HEK293 (cell line): ENCODE results near the gene RHOBTB3.

Source experiments
- CTCF ChIA-PET: fragments of 350-600 bp; formaldehyde crosslinking; extraction: SDS; loops from one replicate; lab custom pipeline; 2021; ENCODE audit warnings: antibody characterized with exemption; lab: Yijun Ruan, JAX
- POLR2A ChIA-PET: fragments of 300-600 bp; formaldehyde crosslinking; extraction: SDS; loops from one replicate; lab custom pipeline; 2020; ENCODE audit warnings: antibody characterized with exemption, inconsistent platforms; lab: Yijun Ruan, JAX
- H3K27ac ChIP-seq: fragments of 200-500 bp; sonication (Bioruptor generic); 2 replicates; pipeline ENCODE4 v1.5.1; 2014; ENCODE audit warnings: low read depth, low read length, control low read depth, inconsistent platforms; ENCODE audit errors: extremely low read depth
- H3K36me3 ChIP-seq, 2 experiments: fragments of 200-500 bp in 1 of 2; sonication (Bioruptor generic) in 1 of 2; 1 replicate in 1 of 2; 2 replicates in 1 of 2; pipeline ENCODE4 v1.5.1; 2014 to 2017; ENCODE audit warnings: inconsistent platforms in 2 of 2, low read length in 2 of 2; ENCODE audit not compliant: control insufficient read depth in 2 of 2, insufficient read depth in 1 of 2
- H3K4me1 ChIP-seq: fragments of 200-500 bp; sonication (Bioruptor generic); 2 replicates; pipeline ENCODE4 v1.5.1; 2014; ENCODE audit warnings: mild to moderate bottlenecking, low read length, inconsistent platforms; ENCODE audit not compliant: control insufficient read depth, insufficient read depth
- H3K4me3 ChIP-seq: 2 replicates; pipeline ENCODE4 v1.5.1; 2011; ENCODE audit warnings: low read depth, mild to moderate bottlenecking, control low read depth, low read length, moderate library complexity
- H3K9me3 ChIP-seq: fragments of 200-500 bp; sonication (Bioruptor generic); 2 replicates; pipeline ENCODE4 v1.5.1; 2014; ENCODE audit warnings: low read depth, low read length, inconsistent platforms; ENCODE audit not compliant: control insufficient read depth, insufficient read depth
- GLIS1 ChIP-seq: fragments of 450-650 bp; formaldehyde crosslinking; IDR thresholded peaks from 2 replicates; pipeline ENCODE4 v1.5.1; 2016; ENCODE audit warnings: missing biosample characterization, missing genetic modification characterization
- PRDM6 ChIP-seq: fragments of 450-650 bp; formaldehyde crosslinking; IDR thresholded peaks from 2 replicates; pipeline ENCODE4 v1.5.1; 2017; ENCODE audit warnings: missing biosample characterization, missing genetic modification characterization
- RBAK ChIP-seq: fragments of 450-650 bp; formaldehyde crosslinking; IDR thresholded peaks from 2 replicates; pipeline ENCODE4 v1.5.1; 2016; ENCODE audit warnings: missing biosample characterization, missing genetic modification characterization
- ZBTB20 ChIP-seq: fragments of 450-650 bp; formaldehyde crosslinking; IDR thresholded peaks from 2 replicates; pipeline ENCODE4 v1.5.1; 2016; ENCODE audit warnings: missing biosample characterization, missing genetic modification characterization
- ZBTB21 ChIP-seq: fragments of 450-650 bp; formaldehyde crosslinking; IDR thresholded peaks from 2 replicates; pipeline ENCODE4 v1.5.1; 2017; ENCODE audit warnings: missing biosample characterization, missing genetic modification characterization
- ZFP37 ChIP-seq: fragments of 450-650 bp; formaldehyde crosslinking; IDR thresholded peaks from 2 replicates; pipeline ENCODE4 v1.5.1; 2016; ENCODE audit warnings: missing biosample characterization, missing genetic modification characterization
- ZNF138 ChIP-seq: fragments of 450-650 bp; formaldehyde crosslinking; IDR thresholded peaks from 2 replicates; pipeline ENCODE4 v1.5.1; 2016; ENCODE audit warnings: missing biosample characterization, missing genetic modification characterization, borderline replicate concordance
- ZNF18 ChIP-seq: fragments of 450-650 bp; formaldehyde crosslinking; IDR thresholded peaks from 2 replicates; pipeline ENCODE4 v1.5.1; 2016; ENCODE audit warnings: missing biosample characterization, missing genetic modification characterization
- ZNF223 ChIP-seq: fragments of 450-650 bp; formaldehyde crosslinking; IDR thresholded peaks from 2 replicates; pipeline ENCODE4 v1.5.1; 2016; ENCODE audit warnings: missing biosample characterization, missing genetic modification characterization
- ZNF324 ChIP-seq: fragments of 450-650 bp; formaldehyde crosslinking; IDR thresholded peaks from 2 replicates; pipeline ENCODE4 v1.5.1; 2016; ENCODE audit warnings: missing biosample characterization, missing genetic modification characterization
- ZNF366 ChIP-seq: fragments of 450-650 bp; formaldehyde crosslinking; conservative IDR thresholded peaks from 2 replicates; pipeline ENCODE4 v1.5.1; 2016; ENCODE audit warnings: missing biosample characterization, missing genetic modification characterization
- ZNF398 ChIP-seq: fragments of 450-650 bp; formaldehyde crosslinking; IDR thresholded peaks from 2 replicates; pipeline ENCODE4 v1.5.1; 2017; ENCODE audit warnings: missing biosample characterization, missing genetic modification characterization
- ZNF529 ChIP-seq: fragments of 450-650 bp; formaldehyde crosslinking; IDR thresholded peaks from 2 replicates; pipeline ENCODE4 v1.5.1; 2017; ENCODE audit warnings: missing genetic modification characterization, missing biosample characterization; ENCODE audit not compliant: insufficient replicate concordance
- ZNF549 ChIP-seq: fragments of 450-650 bp; IDR thresholded peaks from 2 replicates; pipeline ENCODE4 v1.5.1; 2018; ENCODE audit warnings: missing biosample characterization, missing genetic modification characterization, mild to moderate bottlenecking, inconsistent platforms, moderate library complexity
- ZNF658 ChIP-seq: fragments of 450-650 bp; formaldehyde crosslinking; IDR thresholded peaks from 2 replicates; pipeline ENCODE4; 2016; ENCODE audit warnings: missing biosample characterization, missing genetic modification characterization
- ZNF677 ChIP-seq: fragments of 450-650 bp; IDR thresholded peaks from 2 replicates; pipeline ENCODE4 v1.5.0; 2018; ENCODE audit warnings: missing biosample characterization, mild to moderate bottlenecking, missing genetic modification characterization, moderate library complexity
- ZNF701 ChIP-seq: fragments of 450-650 bp; formaldehyde crosslinking; IDR thresholded peaks from 2 replicates; pipeline ENCODE4 v1.5.1; 2016; ENCODE audit warnings: missing biosample characterization, missing genetic modification characterization
- ZNF707 ChIP-seq: fragments of 450-650 bp; formaldehyde crosslinking; IDR thresholded peaks from 2 replicates; pipeline ENCODE4 v1.5.1; 2016; ENCODE audit warnings: missing biosample characterization, missing genetic modification characterization
- ZSCAN16 ChIP-seq: fragments of 450-650 bp; formaldehyde crosslinking; IDR thresholded peaks from 2 replicates; pipeline ENCODE4 v1.5.1; 2016; ENCODE audit warnings: missing biosample characterization, missing genetic modification characterization
- ZSCAN30 ChIP-seq: fragments of 450-650 bp; IDR thresholded peaks from 2 replicates; pipeline ENCODE4 v1.5.1; 2018; ENCODE audit warnings: missing biosample characterization, mild to moderate bottlenecking, missing genetic modification characterization, moderate library complexity

The RHOBTB3 gene

GRCh38 chr5:95845391-95845790 is 114.3 kb downstream of the RHOBTB3 start:
- no peaks in the 10 kb centered on the region for H3K9me3 ChIP-seq
- ChIA-PET CTCF (interaction anchor here (0.9 to 6.5 kb wide), 3 partner anchors 8 to 63 kb away, joined by 4 to 86 read pairs (median 13); no protein-coding TSS in a partner anchor), POLR2A (no interaction called here)
- H3K4me3 ChIP-seq: no peak overlapping the region
- TF ChIP-seq ZNF324 (tag by site-specific recombination): no peak
- no peak for TF ChIP-seq ZNF701
- no peak for TF ChIP-seq GLIS1 (tag by site-specific recombination)
- TF ChIP-seq ZNF549 (tag by site-specific recombination): no peak
- no peak for TF ChIP-seq ZNF529 (tag by site-specific recombination)
- no peak for TF ChIP-seq ZNF658 (tag by site-specific recombination)
- no peak for TF ChIP-seq ZBTB21 (tag by site-specific recombination)
- TF ChIP-seq RBAK (tag by site-specific recombination): no peak
- no peak for TF ChIP-seq ZNF677 (tag by site-specific recombination)
- no peak for TF ChIP-seq ZNF366 (tag by site-specific recombination)
- TF ChIP-seq ZSCAN30 (tag by site-specific recombination): no peak
- TF ChIP-seq ZNF18: no peak
- TF ChIP-seq ZSCAN16 (tag by site-specific recombination): no peak
- no peak for TF ChIP-seq ZNF223 (tag by site-specific recombination)
- no peak for TF ChIP-seq ZNF398 (tag by site-specific recombination)
- no peak for TF ChIP-seq ZBTB20 (tag by site-specific recombination)
- TF ChIP-seq ZNF138 (tag by site-specific recombination): no peak
- no peak for TF ChIP-seq ZFP37
- no peak for TF ChIP-seq ZNF707 (tag by site-specific recombination)
- TF ChIP-seq PRDM6: no peak
- no peak overlapping the region for H3K27ac ChIP-seq
- no peaks in the 10 kb centered on the region for H3K36me3 ChIP-seq
- no peaks in the 10 kb centered on the region for H3K4me1 ChIP-seq
